Gastroesophageal sphincter (tissue), 4 donors: ENCODE measurements around the gene GPAT2. TPM values are rescaled to one million over a fixed set of nuclear protein-coding genes. Genes with fewer than 3 reads are reported as not detected.
A peak's percentile ranks its signal among the peaks of the same experiment; 100 is the strongest.
"Not testable (repeated sequence)": the region's sequence is repeated elsewhere in the genome, so short reads cannot be mapped to it uniquely, and the experiment has no call there.

Source experiments
- ATAC-seq: fragments of 150-250 bp; one replicate; pipeline ENCODE4 v1.9.1; 2016; ENCODE audit warnings: mild to moderate bottlenecking, moderate library complexity
- H3K27ac ChIP-seq, 4 donors: fragments of 200-600 bp; sonication (generic) in 3 of 4; 1 replicate in 3 of 4; 2 replicates in 1 of 4; pipeline ENCODE4 v1.5.1; 2016 to 2019
- H3K27me3 ChIP-seq: fragments of 200-600 bp; sonication (generic); one replicate; pipeline ENCODE4 v1.5.1; 2019
- H3K36me3 ChIP-seq, 2 donors: fragments of 200-600 bp; sonication (generic); one replicate each; pipeline ENCODE4 v1.5.1; 2019; ENCODE audit warnings: control low read depth in 1 of 2
- H3K4me1 ChIP-seq, 3 donors: fragments of 200-600 bp; sonication (generic); 1 replicate in 2 of 3; 2 replicates in 1 of 3; pipeline ENCODE4 v1.5.1; 2016 to 2019; ENCODE audit warnings: control low read depth in 2 of 3
- H3K4me3 ChIP-seq, 2 donors: fragments of 200-600 bp; sonication (generic); one replicate each; pipeline ENCODE4 v1.5.1; 2019; ENCODE audit warnings: mild to moderate bottlenecking in 1 of 2, moderate library complexity in 1 of 2
- H3K9me3 ChIP-seq, 3 donors: fragments of 200-600 bp; sonication (generic); one replicate each; pipeline ENCODE4 v1.5.1; 2017 to 2019; ENCODE audit warnings: control low read depth in 2 of 3
- CTCF ChIP-seq, 4 experiments: fragments of 200-600 bp in 2 of 4; fragments of 450-650 bp in 2 of 4; sonication (generic) in 1 of 4; IDR thresholded peaks; one replicate each; pipeline ENCODE4 v1.5.1; 2017 to 2019; ENCODE audit warnings: antibody characterized with exemption in 4 of 4, mild to moderate bottlenecking in 2 of 4, moderate library complexity in 2 of 4
- WGBS, 2 donors: methylation state at CpG; one replicate each; pipeline ENCODE4 v1.1.5; 2018; ENCODE audit warnings: low coverage in 1 of 2; 5-methylcytosine and 5-hydroxymethylcytosine counted together
- total RNA-seq, 4 donors: library from RNA; depleted of rRNA; stranded (reverse); fragments of >200 nt; gene quantifications; one replicate each; pipeline ENCODE4 v1.1.0, GENCODE V29; 2016

GPAT2 gene
- total RNA-seq, 4 donors from 2014 or later = 1.9 to 8.4 (median 3.9) TPM

GRCh38 chr2:96063116-96063899 lies 28.6 kb upstream of the GPAT2 start:
- 60% methylated on average over 1 of the region's 12 CpGs; no CpG with 5 or more reads in 1 of the 2 donors for WGBS, 2 donors
- peak in 3 of 4 experiments; percentile 14 to 43 (median 23) for TF ChIP-seq CTCF (IDR thresholded peaks at IDR 0.05)
- not testable (repeated sequence) for H3K4me3 ChIP-seq, H3K9me3 ChIP-seq, H3K36me3 ChIP-seq, H3K27ac ChIP-seq, H3K4me1 ChIP-seq, H3K27me3 ChIP-seq
- peak; percentile 57 for ATAC-seq

- H3K36me3 ChIP-seq, H3K4me3 ChIP-seq, H3K4me1 ChIP-seq, H3K9me3 ChIP-seq, ATAC-seq, H3K27me3 ChIP-seq, H3K27ac ChIP-seq: not testable (repeated sequence)
- WGBS, 2 donors = 78% methylated on average over 1 of the region's 5 CpGs; no CpG with 5 or more reads in 1 of the 2 donors
Measured at GRCh38 chr2:96062483-96062882, 27.8 kb upstream of the GPAT2 start.

- H3K27me3 ChIP-seq, H3K27ac ChIP-seq, H3K4me1 ChIP-seq, H3K36me3 ChIP-seq, H3K9me3 ChIP-seq, H3K4me3 ChIP-seq, ATAC-seq: not testable (repeated sequence)
- WGBS, 2 donors = 88% methylated on average over 7 of the region's 9 CpGs; no CpG with 5 or more reads in 1 of the 2 donors
Measured at GRCh38 chr2:96061901-96062300, 27.2 kb upstream of the GPAT2 start.

DNA sequence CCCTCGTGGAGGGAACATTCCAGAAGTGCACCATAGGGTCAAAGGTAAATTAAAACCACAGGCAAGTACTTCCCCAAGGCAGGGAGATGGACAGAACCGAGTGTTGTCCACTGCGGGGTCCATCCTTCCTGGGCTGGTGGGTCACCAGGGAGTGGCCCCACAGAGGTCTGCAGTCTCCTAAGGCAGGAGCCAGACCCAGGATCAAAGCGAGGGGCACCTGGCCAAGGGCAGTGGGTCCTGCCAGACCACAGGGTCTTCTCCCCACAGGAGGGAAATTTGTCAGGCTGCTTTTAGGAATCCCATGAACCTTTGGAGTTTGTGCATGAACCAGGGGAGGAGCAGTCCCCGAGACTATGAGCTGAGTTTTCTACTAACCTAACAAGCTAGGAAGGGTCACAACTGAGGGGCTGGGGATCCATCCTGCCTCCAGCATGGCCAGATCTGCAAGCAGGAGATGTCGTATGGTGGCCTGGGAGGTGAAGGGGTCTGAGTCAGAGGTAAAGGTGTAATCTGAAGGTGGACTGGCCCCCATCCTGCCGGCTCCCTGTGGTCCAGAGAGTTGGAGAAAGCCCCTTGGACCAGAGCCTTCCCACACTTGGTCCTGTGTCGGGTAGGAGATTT lies 26.6 kb upstream of the GPAT2 start:
- not testable (repeated sequence) for H3K9me3 ChIP-seq, H3K36me3 ChIP-seq, H3K27me3 ChIP-seq, H3K4me1 ChIP-seq, H3K4me3 ChIP-seq, H3K27ac ChIP-seq, ATAC-seq
- WGBS, 2 donors = 68 to 83% methylated on average over 1 to 4 of the region's 8 CpGs

DNA sequence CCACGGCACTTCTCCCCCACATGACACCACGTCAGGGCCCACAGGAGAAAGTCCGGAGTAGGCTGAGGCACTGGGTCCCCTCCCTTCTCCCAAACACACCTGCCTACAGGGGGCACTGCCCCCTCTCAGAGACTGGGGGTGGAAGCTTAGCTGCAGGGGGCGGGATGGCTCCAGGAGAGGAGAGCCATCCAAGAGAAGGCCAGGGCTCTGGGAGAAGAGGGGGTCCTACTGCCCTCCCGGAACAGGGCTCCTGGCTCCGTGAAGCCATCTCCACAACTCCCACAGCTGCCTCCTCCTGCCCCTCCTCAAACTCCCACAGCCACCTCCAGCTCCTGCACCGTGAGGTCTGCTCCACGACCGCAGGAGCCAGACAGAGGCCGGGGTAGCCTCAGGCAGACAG lies 25.6 kb upstream of the GPAT2 start:
- ATAC-seq, H3K27ac ChIP-seq, H3K4me1 ChIP-seq, H3K36me3 ChIP-seq, H3K4me3 ChIP-seq, H3K9me3 ChIP-seq, H3K27me3 ChIP-seq: not testable (repeated sequence)
- WGBS, 2 donors = no CpG with 5 or more reads among the region's 10 CpGs

DNA sequence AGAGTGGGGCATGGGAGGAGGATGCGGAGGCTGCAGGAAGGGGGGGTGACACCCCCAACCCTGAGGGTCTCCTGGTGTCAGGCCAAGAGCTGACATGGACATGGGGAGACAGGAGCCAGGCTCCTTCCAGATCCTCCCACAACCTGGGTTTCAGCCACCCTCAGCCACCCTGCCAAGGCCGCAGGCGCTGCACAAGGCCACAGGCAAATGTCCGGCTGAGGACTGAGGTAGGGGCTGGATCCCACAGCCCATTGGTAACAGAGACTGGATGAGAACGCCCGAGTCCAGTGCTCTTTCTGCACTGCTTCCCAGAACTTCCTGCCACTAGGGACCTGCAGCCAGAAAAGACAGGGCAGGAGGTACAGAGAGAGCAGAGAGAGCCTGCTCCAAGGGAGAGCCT lies 24.7 kb upstream of the GPAT2 start:
- H3K27ac ChIP-seq, H3K4me1 ChIP-seq, H3K27me3 ChIP-seq, H3K4me3 ChIP-seq, H3K9me3 ChIP-seq, ATAC-seq, H3K36me3 ChIP-seq: not testable (repeated sequence)
- WGBS, 2 donors = no CpG with 5 or more reads among the region's 6 CpGs

DNA sequence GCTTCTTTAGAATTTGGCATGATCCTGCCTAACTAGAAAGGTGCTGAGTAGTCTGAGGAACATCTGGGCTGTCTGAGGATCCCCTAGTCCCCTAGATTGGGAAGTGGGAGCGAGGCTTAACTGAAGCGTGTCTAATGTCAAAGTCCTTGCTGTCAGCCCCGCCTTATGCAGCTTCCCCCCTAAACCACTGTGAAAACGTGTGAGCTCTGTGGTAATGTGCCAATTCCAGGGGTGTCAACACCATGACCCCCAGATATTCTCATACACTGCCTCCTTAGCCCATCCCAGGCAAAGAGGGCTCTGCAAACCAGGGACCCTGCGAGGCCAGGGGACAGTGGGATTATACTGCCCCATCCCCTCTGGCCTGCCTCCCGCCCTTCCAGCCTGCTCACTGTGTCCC lies 21.1 kb upstream of the GPAT2 start:
- not testable (repeated sequence) for H3K27me3 ChIP-seq, H3K9me3 ChIP-seq, H3K4me1 ChIP-seq, H3K27ac ChIP-seq, H3K4me3 ChIP-seq, H3K36me3 ChIP-seq, ATAC-seq
- no CpG with 5 or more reads among the region's 6 CpGs for WGBS, 2 donors

DNA sequence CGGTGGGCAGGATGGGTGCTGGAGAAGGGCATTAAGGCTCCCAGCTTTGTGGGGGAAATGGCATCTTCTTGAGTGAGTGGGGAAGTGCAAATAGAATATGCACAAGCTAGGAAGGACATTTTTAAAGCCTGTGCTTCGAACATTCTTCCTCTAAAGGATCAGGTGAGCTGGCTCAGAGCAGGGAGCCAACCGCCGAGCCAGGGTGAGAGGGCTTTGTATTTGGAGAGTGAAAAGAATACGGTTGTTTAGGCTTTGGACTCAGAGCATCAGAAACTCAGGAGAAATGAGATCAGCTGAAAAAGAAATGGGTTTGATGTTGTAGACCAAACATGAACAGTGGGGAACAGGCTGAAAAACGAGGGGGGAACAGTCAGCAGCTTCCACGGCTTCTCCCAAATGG lies 19.8 kb upstream of the GPAT2 start:
- not testable (repeated sequence) for H3K27me3 ChIP-seq, H3K36me3 ChIP-seq, ATAC-seq, H3K9me3 ChIP-seq, H3K4me3 ChIP-seq, H3K27ac ChIP-seq, H3K4me1 ChIP-seq
- WGBS, 2 donors = 60% methylated on average over 2 to 5 of the region's 7 CpGs

DNA sequence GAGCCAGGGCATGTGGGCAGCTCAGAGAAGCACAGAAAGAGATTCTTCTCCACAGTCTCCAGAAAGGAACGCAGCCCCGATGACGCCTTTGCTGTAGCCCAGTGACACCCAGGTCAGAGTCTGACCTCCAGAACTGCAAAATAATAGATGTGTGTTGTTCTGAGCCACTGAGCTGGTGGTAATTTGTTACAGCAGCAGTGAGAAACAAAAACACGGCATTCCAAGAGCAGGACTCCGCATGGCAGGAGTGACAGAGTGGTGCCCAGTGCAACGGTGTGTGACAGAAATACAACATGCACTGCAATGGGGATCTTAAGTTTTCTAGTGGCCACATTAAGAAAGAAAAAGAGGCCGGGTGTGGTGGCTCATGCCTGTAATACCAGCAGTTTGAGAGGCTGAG lies 18.7 kb upstream of the GPAT2 start:
- H3K27ac ChIP-seq, ATAC-seq: not testable (repeated sequence)
- 82% methylated on average over 3 of the region's 7 CpGs; no CpG with 5 or more reads in 1 of the 2 donors for WGBS, 2 donors

GRCh38 chr2:96052632-96053031 lies 17.9 kb upstream of the GPAT2 start:
- not testable (repeated sequence) for H3K27me3 ChIP-seq, H3K36me3 ChIP-seq, H3K27ac ChIP-seq, H3K9me3 ChIP-seq, H3K4me3 ChIP-seq, ATAC-seq, H3K4me1 ChIP-seq
- WGBS, 2 donors = 92 to 100% methylated on average over 1 to 2 of the region's 3 CpGs

More for the DNA sequence above, 18.7 kb upstream of the GPAT2 start:
- not testable (repeated sequence) for H3K4me1 ChIP-seq, H3K27me3 ChIP-seq, H3K4me3 ChIP-seq, H3K9me3 ChIP-seq, H3K36me3 ChIP-seq

- H3K27me3 ChIP-seq, H3K36me3 ChIP-seq, H3K4me1 ChIP-seq, H3K4me3 ChIP-seq, H3K9me3 ChIP-seq, H3K27ac ChIP-seq: not testable (repeated sequence)
- WGBS, 2 donors = no CpG with 5 or more reads among the region's 3 CpGs
- peak; percentile 45 for ATAC-seq
Measured at GRCh38 chr2:96049917-96050262, 15.2 kb upstream of the GPAT2 start.

DNA sequence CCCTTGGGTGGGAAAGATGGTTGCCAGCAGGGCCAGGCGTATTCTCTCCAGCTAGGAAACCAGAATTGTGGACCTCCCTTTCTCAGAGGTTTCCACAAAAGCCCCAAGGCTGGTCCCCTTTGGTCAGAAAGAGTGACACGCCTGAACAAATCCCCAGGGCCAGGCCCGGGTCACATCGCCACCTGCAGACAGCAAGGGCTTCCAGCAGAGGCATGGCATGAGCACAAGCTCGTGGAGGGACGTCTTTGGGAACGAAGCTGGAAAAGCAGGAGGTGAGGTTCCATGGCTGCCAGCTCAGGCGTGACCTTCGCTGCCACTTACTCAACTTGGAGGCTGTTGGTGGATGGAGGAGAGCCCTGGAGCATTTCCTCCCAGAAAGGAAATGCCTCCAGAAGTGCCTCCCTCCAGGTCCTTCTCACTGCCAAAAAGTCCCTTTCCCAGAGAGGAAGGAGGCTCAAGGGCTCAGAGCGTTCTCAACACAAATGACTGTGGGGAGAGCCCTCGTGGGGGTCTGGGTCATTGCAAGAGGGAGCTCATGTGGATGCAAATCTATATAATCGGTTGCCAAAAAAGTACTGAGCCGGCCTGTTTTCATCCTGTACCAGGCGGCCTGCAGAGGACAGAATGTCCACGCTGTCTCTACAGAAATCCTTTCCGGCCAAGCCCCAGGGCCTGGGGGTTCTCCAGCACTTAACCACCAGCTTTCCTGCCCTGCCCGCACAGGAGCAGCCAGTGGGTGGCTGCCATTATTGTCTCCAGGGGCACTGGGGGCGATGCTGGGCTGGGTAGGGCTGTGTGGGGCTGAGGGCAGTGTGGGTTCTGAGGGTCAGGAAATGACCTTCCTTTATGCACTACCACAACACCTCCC lies 14.6 kb upstream of the GPAT2 start:
- not testable (repeated sequence) for H3K36me3 ChIP-seq, H3K9me3 ChIP-seq, H3K27me3 ChIP-seq, H3K4me1 ChIP-seq, H3K27ac ChIP-seq, H3K4me3 ChIP-seq
- peak; percentile 57 for ATAC-seq
- WGBS, 2 donors = no CpG with 5 or more reads among the region's 18 CpGs
